NCI-H2227 (cell line): ENCODE data around the gene PDCD10.
A peak's percentile ranks its signal among the peaks of the same experiment; 100 is the strongest.

Source experiments
- DNase-seq: peaks from one replicate; lab custom pipeline; 2025; ENCODE audit not compliant: unreplicated experiment; lab: John Stamatoyannopoulos, UW

The PDCD10 gene

GRCh38 chr3:167735233-167736138 is 794 bp upstream of the PDCD10 start, which contains the start of gene SERPINI1:
Gene SERPINI1 (plus strand): TSS chr3:167735721. CDS start chr3:167789129, 53,408 bp downstream.
- DNase-seq = peak; percentile 93

DNA sequence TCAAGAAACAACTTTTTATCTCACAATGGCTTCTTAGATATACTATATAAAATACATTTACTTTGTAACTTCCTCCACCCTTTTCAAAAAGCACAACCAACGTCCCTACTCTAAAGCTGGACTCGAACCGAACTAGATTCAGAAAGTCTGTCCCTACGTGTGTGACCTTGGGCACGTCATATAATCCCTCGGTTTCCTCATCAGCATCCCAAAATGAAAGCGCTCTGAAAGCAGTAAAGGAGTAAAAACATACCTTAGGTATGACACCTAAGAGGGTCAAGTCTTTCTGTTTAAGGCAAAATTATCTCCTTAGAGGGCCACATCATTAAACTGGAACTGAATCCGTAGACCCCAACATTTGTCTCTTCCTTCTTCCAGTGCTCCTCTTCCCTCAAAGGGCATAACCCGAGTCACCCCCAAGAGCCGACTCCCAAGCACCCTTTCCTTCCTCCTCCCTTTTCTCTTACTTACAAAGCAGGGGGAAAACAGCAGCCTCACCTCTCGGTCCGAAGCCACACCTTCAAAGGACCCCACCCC is 663 bp downstream of the PDCD10 start:
- peak; percentile 32 for DNase-seq

DNA sequence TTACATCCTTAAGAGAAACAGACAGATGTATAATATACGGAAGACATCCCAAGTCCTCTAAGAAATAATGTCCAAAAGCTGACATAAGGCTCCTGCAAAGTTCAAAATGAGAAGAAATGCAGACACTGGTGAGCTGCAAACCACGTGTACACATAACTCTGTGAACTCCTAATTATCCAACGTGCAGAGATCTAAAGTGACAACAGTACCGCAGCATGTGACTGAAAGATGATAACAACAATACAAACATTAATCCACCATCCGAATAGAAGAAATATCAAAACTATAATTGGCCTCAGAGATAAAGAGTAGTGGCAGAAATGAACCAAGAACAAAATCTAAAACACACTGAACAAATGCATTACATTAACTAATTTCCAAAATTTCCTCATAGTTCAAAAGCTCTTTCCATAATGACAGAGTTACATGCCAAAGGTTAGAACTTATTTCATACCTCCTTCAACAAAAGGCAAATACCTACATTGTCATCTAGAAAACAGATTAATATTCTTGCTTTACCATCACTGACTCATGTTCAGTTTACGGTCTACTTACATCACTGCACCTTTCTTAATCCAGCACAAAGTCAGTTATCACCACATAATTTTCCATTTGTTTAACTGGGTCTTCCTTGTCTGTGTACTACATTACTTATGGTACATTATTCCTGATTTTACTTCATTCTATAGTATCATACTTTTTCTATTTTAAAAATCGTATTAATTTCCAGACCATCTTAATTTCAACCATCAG is 2.2 kb downstream of the PDCD10 start:
- no peak for DNase-seq

DNA sequence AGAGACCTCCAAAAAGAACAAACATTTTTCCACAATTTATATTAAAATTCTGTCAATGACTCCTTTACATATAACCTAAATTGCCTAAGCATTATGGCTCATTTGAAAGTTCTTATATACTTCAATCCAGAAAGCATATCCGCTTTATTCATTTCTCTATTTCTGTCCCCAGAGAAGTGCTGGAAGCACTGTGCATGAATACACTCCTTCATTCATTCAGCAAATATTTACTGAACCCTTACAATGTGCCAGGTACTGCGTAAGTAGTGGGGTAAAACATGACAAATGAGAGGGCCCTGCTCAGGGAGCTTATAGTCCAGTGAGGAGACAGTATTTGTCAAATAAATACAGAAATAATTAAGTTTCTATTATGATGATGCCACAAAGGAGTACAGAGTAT is 3.3 kb downstream of the PDCD10 start:
- DNase-seq = no peak

DNA sequence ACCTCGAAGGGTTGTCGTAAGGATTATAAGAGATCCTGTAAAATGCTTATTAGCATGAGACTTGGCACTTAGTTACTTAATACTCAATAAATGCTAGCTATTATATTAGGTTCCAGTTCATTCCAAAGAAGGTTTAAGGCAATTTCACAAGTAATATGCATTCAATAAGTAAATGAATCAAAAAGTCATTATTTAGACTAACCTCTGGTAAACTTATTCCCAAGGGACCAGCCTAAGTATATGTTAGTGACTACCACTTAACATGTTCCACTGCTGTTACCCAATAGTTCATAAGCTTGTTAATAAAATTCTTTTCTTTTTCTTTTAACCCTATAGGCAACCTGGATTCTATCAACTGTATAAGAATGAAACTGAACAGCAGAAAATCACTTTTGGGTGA is 5.1 kb downstream of the PDCD10 start:
- no peak for DNase-seq

DNA sequence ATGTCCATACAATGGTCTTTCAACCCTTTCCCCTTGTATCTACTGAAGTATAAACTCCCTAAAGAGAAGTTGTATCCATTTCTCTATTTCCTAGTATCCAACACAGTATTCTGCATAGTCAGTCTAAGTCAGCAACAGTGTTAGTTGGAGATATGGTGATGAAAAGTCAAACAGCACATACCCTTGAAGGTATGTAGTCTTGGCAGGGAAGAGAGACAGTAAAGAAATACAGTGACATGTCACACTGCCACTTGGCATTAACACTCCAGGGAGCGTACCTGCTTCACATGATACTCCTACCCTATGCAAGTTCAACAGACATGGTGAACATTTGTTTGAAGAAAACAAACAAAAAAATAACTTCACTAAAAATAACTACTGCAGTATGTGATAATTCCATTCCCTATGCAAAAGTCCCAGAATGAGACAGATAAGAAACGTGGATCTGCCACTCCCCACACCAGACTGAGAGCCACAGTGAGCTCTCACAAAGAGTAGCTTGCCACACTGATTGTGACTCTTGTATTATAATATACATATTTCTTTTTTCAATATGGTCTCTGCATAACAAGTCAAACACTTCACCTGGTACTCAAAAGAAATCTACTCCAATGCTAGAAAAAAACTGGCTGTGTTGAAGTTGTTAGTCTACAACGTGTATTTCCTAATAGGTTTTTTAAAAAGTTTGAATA is 5.9 kb downstream of the PDCD10 start:
- no peak for DNase-seq

DNA sequence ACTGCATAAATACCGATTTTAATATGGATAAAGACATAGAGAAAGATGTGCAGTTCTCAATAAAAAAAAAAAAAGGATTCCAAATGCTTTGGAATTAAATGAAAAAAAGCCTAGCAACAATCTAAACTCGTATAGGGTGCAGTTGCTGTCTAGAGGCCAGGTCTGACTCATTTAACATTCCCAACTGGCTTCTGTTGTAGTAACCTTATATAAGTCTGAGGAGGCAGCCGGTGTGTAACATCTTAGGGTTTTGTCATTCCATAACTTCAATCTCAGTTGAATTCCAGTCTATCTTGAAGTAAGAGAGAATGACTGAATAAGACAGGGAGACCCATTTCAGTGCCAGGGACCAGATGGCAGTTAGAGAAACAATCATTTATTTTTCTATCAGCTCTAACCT is 6.5 kb downstream of the PDCD10 start:
- no peak for DNase-seq

DNA sequence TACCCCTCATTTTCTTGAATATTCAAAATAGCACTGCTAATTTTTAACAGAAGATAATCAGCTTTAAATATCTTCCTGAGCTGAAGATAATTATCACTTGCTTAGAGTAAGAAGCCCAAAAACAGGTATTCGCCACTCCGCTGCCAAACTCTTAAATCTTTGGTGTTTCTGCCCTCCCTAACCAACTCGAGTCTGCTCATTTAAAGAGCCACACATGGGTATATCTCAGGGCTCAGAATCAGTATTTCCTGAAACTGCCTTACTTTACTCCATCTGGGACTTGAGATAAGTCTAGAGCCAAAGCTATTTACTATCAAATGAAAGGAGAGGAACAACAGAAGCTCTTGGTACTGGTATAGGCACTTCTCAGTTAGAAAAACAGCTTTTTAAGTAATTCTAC is 10.8 kb downstream of the PDCD10 start:
- DNase-seq = no peak

DNA sequence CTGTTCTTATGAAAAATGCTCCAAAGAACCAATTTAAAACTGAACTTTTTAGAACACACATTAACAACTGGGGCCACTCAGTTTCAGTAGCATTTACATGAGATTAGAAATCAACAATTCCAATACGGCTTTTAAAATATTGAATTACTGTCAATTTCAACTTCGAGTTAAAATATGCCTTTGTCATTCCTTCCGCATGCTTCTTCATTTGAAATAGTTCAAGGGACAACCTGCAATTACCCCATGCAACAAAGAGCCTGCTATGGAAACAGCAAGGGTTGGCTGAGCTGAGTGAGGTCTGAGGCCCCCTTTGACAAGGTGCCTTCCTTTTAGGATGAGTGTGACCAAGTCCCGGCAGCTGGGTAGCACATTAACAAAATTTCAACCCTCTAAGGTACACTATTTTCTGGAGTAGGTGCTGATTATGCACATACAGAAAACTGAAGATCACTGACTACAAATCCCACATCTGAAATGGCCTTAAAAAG is 11.6 kb downstream of the PDCD10 start:
- no peak for DNase-seq

DNA sequence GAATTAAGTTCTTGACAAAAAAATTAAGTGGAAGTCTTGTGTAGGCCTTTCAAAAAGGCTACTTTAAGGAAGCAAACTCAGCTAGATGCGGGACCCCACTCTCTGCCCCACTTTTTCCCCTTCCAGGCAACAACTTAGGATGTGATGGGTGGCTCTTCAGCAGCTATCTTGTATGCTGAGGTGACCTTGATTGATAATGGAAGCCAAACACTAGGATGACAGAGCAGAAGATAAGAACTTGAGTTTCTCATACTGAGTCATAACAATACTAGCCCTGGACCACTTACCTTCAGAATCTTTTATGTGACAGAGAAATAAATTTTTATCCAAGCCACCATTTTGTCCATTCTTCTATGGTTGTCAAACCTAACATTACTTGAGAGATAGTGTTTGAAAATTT is 16.1 kb downstream of the PDCD10 start:
- no peak for DNase-seq

- DNase-seq = no peak
These were observed 17.8 kb downstream of the PDCD10 start for GRCh38 chr3:167716920-167717319.

DNA sequence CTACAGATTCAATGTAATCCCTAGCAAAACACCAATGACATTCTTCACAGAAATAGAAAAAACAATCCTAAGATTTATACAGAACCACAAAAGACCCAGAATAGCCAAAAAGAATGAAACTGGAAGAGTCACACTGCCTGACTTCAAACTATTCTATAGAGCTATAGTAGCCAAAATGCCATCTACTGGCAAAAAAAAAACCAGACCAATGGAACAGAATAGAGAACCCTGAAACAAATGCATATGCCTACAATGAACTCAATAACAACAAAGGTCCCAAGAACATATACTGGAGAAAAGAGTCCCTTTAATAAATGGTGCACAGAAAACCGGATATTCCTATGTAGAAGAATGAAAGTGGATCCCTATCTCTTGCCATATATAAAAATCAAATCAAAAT is 19.8 kb downstream of the PDCD10 start:
- DNase-seq = no peak

GRCh38 chr3:167712445-167712844 is 22.2 kb downstream of the PDCD10 start:
- no peak for DNase-seq

- DNase-seq = no peak
These were observed 23.3 kb downstream of the PDCD10 start for GRCh38 chr3:167711439-167711838.

DNA sequence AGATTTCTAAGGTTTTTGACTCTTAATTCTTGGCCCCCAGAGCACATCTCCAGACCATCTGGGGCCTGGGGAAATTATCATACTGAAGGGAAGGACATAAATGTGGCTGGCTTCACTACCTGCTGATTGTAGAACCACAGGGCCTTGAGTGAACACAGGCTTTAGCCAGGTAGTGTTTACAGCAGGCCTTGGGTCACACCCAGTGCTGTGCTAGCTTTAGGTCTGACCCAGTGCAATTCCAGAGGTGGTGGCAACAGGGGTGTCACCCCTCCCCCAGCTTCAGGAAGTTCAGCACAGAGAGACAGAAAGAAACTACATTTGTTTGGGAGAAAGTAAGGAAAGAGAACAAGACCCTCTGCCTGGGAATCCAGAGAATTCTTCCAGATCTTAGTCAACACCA is 24.1 kb downstream of the PDCD10 start:
- DNase-seq = no peak

GRCh38 chr3:167709690-167710089 is 25.0 kb downstream of the PDCD10 start:
- DNase-seq = no peak

DNA sequence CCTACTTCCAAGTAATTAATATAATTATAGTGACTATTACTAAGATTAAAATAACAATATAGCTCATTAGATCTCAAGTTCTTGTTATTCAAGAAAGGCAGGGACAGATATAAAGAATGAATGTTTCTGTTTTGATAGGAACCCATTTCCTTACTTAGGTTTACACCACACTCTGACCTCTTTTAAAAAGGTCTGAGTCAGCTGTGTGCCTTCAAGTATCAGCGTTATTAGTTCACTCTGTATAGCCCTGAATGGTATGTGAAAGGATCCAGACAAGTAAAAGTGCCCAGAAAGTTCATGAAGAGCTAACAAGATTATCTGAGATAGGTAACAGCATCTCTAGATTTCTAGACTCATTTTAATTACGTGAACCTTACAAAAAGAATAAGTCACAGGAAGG is 28.9 kb downstream of the PDCD10 start:
- DNase-seq = no peak

GRCh38 chr3:167700926-167701325 is 33.8 kb downstream of the PDCD10 start:
- no peak for DNase-seq

DNA sequence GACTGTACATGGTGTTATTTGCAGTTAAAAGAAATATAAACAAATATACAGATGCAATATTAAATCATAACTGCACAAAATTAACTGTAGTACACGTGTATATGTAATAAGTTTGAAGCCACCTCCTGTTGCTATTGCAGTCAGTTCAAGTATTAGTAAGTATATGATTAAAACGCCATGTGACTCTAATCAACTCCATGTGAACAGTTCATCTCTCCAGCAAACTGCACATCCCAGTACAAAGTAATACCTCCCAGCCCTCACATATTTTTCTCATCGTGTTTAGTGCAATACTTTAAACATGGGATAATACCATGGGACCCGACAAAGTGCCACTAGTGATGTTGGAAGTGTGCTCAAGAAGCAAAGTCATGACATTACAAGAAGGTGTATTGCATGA is 34.6 kb downstream of the PDCD10 start:
- DNase-seq = no peak

GRCh38 chr3:167694121-167694520 is 40.6 kb downstream of the PDCD10 start:
- DNase-seq = no peak

DNA sequence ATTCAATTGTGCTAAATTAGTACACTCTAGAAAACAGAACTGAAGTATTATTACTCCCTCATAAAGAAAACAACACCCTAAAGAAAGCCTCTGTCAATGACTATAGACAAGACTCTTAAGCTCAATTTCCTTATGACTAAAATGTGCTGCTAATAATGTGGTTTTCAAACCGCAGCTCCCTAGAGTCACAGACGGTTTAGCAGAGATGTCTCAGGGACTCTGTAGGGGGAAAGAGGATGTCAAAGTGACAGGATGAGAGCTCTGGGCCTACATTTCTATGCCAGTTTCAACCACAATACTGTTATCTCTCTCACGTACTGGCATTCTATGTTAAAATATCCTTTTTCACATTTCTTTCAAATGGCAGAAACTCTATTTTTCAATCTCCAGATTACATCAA is 43.3 kb downstream of the PDCD10 start:
- no peak for DNase-seq
